Transverse colon (tissue), 4 donors: ENCODE data around the gene GABPB2.

ENCODE experiments used
- CTCF ChIP-seq, 5 experiments: fragments of 200-600 bp in 3 of 5; fragments of 450-650 bp in 2 of 5; sonication (generic) in 3 of 5; IDR thresholded peaks; 1 replicate in 2 of 5; 2 replicates in 3 of 5; pipeline ENCODE4 v1.5.1; 2016 to 2017; ENCODE audit warnings: antibody characterized with exemption in 5 of 5, inconsistent platforms in 3 of 5, mild to moderate bottlenecking in 2 of 5, moderate library complexity in 1 of 5
- EP300 ChIP-seq: sonication (generic); formaldehyde crosslinking; IDR thresholded peaks from one replicate; pipeline ENCODE4 v1.6.1; 2017; ENCODE audit warnings: antibody characterized with exemption, low read depth
- POLR2A ChIP-seq: fragments of 450-650 bp; IDR thresholded peaks from one replicate; pipeline ENCODE4 v1.6.1; 2016; ENCODE audit warnings: antibody characterized with exemption, mild to moderate bottlenecking, moderate library complexity
- POLR2AphosphoS5 ChIP-seq, 3 donors: sonication (generic); formaldehyde crosslinking; IDR thresholded peaks; one replicate each; pipeline ENCODE4 v1.6.1; 2016; ENCODE audit warnings: antibody characterized with exemption in 3 of 3

GRCh38 chr1:151159373-151159772, 88.8 kb downstream of the GABPB2 start:
- TF ChIP-seq CTCF (IDR thresholded peaks at IDR 0.05) (no peak), EP300 (no peak), POLR2A (no peak), POLR2AphosphoS5 (IDR thresholded peaks at IDR 0.05) (no peak)
